Neural crest cell (in vitro differentiated cells): ENCODE data around the gene DDN. TPM values are rescaled to one million over a fixed set of nuclear protein-coding genes. Genes with fewer than 3 reads are reported as not detected.

Experiments
- DNase-seq: peaks from one replicate; pipeline ENCODE4 v3.0.0; 2021; ENCODE audit warnings: low read depth, mixed read lengths, low spot score
- H3K27ac Mint-ChIP-seq: one replicate; pipeline ENCODE4 v1.8.0; 2021; ENCODE audit warnings: mild to moderate bottlenecking, mixed read lengths; ENCODE audit not compliant: unreplicated experiment
- H3K27me3 Mint-ChIP-seq: 2 replicates; pipeline ENCODE4 v1.8.0; 2021; ENCODE audit warnings: low read depth, mild to moderate bottlenecking, mixed read lengths
- H3K36me3 Mint-ChIP-seq: 2 replicates; pipeline ENCODE4 v1.8.0; 2021; ENCODE audit warnings: low read depth, mild to moderate bottlenecking, mixed read lengths
- H3K4me1 Mint-ChIP-seq: 2 replicates; pipeline ENCODE4 v1.8.0; 2021; ENCODE audit warnings: mixed read lengths
- H3K4me3 Mint-ChIP-seq: one replicate; pipeline ENCODE4 v1.8.0; 2021; ENCODE audit warnings: mild to moderate bottlenecking, mixed read lengths
- H3K9me3 Mint-ChIP-seq: 2 replicates; pipeline ENCODE4 v1.8.0; 2021; ENCODE audit warnings: mixed read lengths
- total RNA-seq: library from RNA; stranded (reverse); gene quantifications from 2 replicates; pipeline ENCODE4 v1.2.1, GENCODE V29; 2021
- TF ChIP-seq, protein P1 (sequence below): fragments of 200-600 bp; sonication (generic); conservative IDR thresholded peaks from 2 replicates; pipeline ENCODE4 v1.5.0; 2021; ENCODE audit warnings: antibody characterized with exemption, mild to moderate bottlenecking

The DDN gene
- total RNA-seq, 1 donor from 2014 or later = 0.51 TPM

DNA sequence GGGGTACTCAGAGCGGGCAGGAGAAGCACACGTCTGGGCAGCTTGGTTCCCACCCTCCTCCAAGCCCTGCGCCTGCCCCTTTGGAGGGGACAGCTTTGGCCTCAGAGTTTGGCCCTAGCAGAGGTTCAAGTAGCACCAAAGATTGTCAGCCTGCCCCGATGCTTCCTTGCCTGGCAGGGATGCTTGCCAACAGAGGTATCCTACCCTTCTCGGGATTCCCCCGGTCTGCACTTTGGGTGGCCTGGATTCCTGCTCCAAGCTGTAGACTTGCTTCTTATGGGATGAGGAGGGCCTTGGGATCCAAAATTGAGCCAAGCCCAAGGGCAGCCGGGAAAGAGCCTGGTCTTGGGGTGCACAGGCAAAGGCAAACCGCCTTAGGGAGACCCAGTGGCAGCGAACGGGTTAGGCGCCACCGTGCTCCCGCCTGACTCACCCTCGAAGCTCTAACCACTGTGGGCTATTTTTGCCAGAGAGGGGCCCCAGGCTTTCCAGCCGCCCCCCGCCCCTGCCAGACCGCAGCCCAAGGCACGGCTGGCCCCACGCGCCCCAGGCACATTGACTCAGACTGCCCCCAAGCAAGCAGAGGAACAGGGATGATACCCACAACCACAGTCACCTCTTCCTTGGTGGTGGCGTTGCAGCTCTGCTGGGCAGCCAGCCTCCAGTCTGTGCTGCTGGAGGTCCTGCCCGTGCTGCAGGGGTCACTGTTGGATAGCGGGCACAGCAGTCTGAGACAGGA lies 26.8 kb downstream of the DDN start:
- no peaks in the 10 kb centered on the region for H3K36me3 Mint-ChIP-seq
- H3K9me3 Mint-ChIP-seq = no peaks in the 10 kb centered on the region
- H3K4me3 Mint-ChIP-seq = no peak overlapping the region
- TF ChIP-seq, protein P1, sequence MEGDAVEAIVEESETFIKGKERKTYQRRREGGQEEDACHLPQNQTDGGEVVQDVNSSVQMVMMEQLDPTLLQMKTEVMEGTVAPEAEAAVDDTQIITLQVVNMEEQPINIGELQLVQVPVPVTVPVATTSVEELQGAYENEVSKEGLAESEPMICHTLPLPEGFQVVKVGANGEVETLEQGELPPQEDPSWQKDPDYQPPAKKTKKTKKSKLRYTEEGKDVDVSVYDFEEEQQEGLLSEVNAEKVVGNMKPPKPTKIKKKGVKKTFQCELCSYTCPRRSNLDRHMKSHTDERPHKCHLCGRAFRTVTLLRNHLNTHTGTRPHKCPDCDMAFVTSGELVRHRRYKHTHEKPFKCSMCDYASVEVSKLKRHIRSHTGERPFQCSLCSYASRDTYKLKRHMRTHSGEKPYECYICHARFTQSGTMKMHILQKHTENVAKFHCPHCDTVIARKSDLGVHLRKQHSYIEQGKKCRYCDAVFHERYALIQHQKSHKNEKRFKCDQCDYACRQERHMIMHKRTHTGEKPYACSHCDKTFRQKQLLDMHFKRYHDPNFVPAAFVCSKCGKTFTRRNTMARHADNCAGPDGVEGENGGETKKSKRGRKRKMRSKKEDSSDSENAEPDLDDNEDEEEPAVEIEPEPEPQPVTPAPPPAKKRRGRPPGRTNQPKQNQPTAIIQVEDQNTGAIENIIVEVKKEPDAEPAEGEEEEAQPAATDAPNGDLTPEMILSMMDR = no peak
- H3K27me3 Mint-ChIP-seq = peaks cover 99% of the 10 kb centered on the region
- H3K27ac Mint-ChIP-seq = no peak overlapping the region
- DNase-seq = no peak
- H3K4me1 Mint-ChIP-seq = peaks cover 18% of the 10 kb centered on the region

DNA sequence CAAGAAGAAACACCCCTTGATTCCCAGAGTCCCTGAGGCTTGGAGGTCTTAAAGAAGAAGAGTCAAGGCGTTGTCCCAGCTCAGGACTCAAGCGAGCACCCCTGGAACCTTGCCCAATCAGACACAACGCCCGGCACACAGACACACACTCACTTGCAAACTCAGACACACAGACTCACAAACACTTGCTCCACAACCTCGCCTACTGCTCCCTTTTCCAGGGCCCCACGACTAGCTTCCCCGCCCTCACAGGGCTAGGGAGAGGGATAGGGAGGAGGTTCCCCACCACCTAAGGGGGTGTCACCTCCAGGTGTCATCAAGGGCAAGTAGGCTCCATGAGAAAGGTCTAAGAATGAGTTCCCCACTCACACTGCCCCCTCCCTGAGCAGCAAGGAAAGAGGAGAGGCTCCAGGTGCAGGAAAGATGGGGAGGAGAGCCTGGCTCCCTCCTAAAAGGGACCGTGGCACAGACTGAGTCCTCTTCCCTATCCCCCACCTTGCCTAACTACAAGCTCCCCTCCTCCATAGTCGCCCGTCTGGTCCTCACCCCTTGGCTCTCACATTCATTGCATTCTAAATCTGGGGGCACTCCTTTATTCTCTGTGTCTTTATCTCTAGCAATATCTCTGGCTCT lies 28.4 kb downstream of the DDN start:
- Mint-ChIP-seq H3K9me3 (no peaks in the 10 kb centered on the region), H3K27me3 (peaks cover 97% of the 10 kb centered on the region), H3K27ac (no peak overlapping the region), H3K36me3 (no peaks in the 10 kb centered on the region), H3K4me1 (peaks cover 15% of the 10 kb centered on the region), H3K4me3 (no peak overlapping the region)
- DNase-seq = no peak
- TF ChIP-seq, protein P1 = no peak

DNA sequence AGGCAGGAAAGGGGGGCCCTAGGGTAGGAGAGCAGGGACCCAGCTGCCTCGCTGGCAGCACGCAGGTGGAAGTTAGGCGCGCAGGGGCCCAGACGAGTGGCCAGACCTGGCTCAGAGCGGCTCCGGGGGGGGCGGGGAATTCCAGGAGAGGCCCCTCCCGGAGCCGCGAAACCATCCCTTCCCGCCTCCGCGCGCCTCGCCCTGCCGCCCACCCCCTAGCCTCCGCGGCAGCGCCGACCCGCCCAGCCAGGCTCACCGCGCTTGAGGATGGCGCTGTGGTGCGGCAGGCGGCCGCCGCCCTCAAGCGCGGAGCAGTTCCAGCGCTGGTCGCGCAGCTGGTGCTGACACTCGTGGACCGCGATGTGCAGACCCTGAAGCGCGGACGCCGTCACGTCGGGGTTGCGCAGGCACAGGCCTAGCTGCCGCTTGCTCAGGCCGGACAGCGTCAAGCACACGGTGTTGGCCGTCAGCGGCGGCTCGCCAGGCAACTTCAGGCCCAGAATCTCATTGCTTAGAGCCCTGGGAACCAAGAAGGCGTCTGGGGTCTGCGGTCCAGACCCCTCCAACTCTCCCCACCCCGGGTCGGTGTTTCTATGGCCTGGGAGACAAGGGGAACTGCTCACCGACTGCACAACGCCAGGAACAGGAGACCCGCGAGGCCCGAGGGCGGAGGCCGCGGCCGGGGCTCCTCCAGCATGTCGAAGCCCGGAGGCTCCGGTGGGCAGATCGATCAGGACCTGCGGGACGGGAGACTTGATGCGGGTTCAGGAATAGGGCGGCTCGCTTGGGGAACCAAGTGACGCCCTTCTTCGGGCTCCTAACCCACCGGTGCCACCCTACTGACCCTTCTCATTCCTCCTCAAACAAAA lies 29.1 kb downstream of the DDN start:
- Mint-ChIP-seq H3K27me3 (peaks cover 97% of the 10 kb centered on the region), H3K27ac (no peak overlapping the region), H3K4me3 (no peak overlapping the region), H3K36me3 (no peaks in the 10 kb centered on the region), H3K4me1 (peaks cover 15% of the 10 kb centered on the region), H3K9me3 (no peaks in the 10 kb centered on the region)
- TF ChIP-seq, protein P1 = no peak
- DNase-seq = no peak

DNA sequence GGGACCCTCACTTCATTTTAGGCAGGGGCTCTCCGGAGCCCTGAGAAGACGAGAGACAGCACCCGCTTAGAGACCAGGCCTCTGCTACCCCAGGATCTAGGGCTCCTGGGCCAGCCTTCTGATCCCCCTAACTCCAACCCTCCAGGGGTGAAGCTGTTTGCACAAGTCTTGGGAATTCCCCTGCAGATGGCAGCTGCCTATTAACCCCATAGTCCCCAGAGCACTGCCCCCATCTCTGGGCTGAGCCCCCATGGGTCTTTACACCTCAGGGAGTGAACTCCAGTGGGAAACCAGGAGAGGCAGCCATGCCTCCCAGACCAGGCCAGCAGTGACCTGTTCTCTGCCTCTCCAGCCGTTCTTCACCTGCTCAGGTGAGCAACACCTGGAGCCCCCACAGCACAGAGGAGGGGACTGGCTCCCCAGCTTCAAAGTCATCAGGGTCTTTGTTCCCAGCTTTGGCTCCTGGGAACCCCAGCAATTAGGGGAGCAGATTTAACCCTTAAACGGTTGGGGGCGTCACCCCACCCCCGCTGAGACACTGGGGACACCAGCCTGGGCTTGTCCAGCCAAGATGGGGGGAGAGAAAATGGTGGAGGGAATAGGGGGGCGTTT lies 29.9 kb downstream of the DDN start:
- TF ChIP-seq, protein P1 = no peak
- peaks cover 15% of the 10 kb centered on the region for H3K4me1 Mint-ChIP-seq
- no peak overlapping the region for H3K4me3 Mint-ChIP-seq
- H3K36me3 Mint-ChIP-seq = no peaks in the 10 kb centered on the region
- H3K27me3 Mint-ChIP-seq = peaks cover 95% of the 10 kb centered on the region
- no peaks in the 10 kb centered on the region for H3K9me3 Mint-ChIP-seq
- H3K27ac Mint-ChIP-seq = no peak overlapping the region
- DNase-seq = no peak

DNA sequence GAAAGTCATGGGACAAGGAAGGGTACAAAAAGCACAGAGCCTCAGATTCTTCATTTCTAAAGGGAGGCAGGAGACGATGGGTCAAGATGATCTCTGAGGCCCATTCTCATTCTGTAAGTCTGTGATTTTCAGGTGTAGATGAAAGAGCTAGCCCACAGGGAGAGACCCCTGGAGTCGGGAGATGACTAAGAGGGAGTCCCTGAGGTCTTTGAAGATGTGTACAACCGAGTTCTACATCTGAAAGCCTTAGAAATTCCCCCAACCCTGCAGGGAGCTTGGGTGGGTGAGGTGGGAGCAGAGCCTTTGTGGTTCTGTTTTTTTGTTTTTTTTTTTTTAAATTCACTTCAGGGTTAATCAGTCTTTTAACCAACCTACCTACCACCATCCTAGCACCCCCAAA lies 30.7 kb downstream of the DDN start:
- H3K4me1 Mint-ChIP-seq = peaks cover 15% of the 10 kb centered on the region
- TF ChIP-seq, protein P1 = no peak
- H3K27me3 Mint-ChIP-seq = peaks cover 87% of the 10 kb centered on the region
- H3K4me3 Mint-ChIP-seq = no peak overlapping the region
- no peak overlapping the region for H3K27ac Mint-ChIP-seq
- H3K9me3 Mint-ChIP-seq = no peaks in the 10 kb centered on the region
- no peak for DNase-seq
- H3K36me3 Mint-ChIP-seq = no peaks in the 10 kb centered on the region
